ENCODE results near the gene GOLGB1.
"Not testable (repeated sequence)": the region's sequence is repeated elsewhere in the genome, so short reads cannot be mapped to it uniquely, and the experiment has no call there.

GOLGB1 gene

GRCh38 chr3:121739902-121740301 is 9.6 kb downstream of the GOLGB1 start:
- no peak for DNase-seq

- DNase-seq, result no peak
Measured at GRCh38 chr3:121737644-121738043, 11.9 kb downstream of the GOLGB1 start.

DNA sequence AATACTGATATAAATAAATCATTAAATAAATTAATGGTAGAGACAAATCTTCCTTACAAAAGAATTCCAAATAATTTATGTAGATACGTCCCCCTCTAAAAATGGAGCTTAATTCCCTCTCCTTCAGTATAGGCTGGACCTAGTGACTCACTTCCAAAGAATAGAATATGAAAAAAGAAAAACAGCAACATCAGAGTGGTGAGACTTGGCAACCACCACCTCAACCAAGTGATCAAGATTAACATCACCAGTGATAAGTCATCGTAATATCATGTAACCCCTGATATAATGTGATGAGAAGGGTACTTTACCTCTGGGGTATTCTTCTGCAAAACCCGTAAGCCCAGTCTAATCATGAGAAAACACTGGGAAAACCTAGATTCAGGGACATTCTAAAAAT is 13.4 kb downstream of the GOLGB1 start:
- no peak for DNase-seq

DNA sequence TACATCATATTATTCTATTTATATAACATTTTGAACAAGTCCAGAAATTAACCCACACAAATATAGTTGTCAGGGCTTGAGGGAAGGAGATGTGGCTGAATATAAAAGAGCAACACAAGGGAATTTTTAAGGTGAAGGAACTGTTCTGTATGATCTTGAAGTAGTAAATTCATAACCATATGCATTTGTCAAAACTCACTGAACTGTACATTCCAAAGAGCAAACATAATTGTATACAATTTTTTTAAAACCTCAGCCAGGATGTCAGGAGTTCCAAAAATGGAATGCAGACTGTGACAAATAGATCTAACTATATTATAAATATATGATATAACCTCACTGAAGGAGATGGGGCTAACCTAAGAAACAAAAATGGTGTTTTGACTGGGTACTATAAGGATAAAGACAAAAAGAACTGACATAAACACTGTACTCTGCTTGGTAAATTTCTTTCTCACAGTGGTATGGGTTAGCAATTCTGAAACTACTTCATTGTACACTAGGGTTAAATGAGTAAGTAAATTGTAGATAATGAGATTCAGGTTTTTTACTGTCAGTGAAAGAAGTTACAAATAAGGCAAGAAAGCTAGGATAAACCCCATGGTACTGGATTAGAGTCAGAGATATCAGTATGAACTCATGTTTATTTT is 14.4 kb downstream of the GOLGB1 start:
- DNase-seq, result no peak

GRCh38 chr3:121730940-121731687 is 18.4 kb downstream of the GOLGB1 start:
- DNase-seq, result no peak

DNA sequence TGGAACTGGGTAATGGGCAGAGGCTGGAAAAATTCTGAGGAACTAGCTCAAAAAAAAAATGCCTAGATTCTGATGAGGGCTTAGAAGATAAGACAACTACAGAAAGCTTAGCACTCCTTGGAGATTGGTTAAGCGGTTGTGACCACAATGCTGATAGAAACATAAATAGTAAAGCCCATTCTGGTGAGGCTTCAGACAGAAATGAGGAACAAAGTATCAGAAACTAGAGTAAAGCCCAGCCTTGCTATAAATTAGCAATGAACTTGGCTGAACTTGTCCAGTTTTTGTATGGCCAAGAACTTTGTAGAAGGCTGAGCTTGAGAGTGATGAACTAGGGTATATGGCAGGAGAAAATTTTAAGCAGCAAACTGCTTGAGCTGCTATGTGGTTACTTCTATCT is 25.4 kb downstream of the GOLGB1 start:
- no peak for DNase-seq

- DNase-seq, result no peak
Measured at GRCh38 chr3:121723485-121723884, 26.1 kb downstream of the GOLGB1 start.

DNA sequence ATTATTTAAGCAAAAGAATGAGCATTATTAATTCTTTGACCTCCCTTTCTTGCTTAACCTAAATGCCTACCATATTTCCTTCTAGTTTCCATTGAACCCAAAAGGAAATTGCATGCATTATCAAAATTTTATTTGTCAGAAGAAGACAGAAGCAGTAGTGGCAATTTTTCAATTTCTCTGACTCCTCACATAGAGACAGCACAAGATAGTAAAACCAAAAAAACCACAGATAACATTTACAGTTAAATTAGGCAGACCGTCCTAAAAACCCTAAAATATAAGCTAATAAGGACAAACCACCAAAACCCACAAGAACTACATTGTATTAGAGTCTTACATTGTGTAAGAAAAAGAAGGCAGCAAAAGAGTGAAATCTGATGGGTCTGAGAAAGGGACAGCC is 27.1 kb downstream of the GOLGB1 start:
- DNase-seq, result no peak

GRCh38 chr3:121720163-121720562 is 29.4 kb downstream of the GOLGB1 start:
- DNase-seq, result no peak

DNA sequence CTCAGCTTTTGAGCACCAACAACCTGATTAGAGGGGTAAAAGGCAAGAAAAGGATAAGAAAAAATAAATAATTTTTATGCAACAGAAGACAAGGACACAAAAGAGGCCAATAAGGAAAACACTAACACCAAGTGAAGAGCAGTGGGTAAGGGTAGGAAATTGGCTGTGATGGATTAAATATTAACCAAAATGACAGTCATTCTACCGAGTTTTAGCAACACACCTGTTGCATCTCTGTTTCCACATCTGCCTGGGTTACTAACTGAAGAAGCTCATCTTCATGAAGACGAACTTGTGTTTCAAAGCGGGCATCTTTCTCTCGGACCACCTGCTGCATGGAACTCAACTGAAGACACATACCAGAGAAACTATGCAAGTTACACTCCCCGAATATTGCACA is 30.1 kb downstream of the GOLGB1 start:
- DNase-seq, result no peak

DNA sequence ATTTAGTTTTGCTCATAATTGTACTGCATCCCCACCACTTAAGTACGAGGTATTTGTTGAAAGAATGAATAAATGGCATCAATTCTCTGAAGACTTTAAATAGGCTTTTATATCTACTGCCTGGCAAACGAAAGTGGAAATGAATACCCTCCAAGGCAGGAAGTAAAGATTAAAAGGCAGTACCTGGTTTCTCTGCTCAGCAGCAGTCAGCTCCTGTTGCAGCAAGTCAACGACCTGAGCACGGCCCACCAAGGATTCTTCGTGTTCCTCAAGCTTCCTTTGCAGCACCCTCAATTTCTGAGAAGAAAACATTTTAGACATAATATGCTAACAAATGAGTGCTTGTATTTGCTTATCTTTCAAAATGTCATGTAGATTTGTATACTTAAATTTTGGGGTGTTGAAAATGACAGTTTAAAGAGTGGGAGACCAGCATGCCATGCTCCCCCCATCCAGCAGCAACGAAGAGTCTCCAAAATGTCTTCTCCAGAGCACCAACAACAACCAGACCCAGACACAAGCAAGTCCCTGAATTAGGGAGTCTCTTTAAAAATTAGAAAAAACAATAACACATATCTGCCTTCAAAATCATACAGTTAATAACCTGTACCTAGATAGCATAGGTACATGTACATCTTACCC is 31.2 kb downstream of the GOLGB1 start:
- DNase-seq, result no peak

DNA sequence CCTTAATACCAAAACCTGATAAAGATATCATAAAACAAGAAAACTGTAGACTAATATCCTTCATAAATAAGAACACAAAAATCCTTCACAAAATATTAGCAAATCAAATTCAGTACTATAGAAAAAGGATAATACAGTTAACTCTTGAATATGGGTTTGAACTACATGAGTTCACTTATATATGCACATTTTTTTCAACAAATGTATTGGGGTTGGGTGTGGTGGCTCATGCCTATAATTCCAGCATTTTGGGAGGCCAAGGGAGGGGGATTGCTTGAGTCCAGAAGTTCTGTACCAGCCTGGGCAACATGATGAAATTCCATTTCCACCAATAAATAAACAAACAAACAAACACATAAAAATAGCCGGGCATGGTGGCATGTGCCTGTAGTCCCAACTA is 39.2 kb downstream of the GOLGB1 start:
- DNase-seq, result no peak

GRCh38 chr3:121707531-121708273 is 41.8 kb downstream of the GOLGB1 start:
- DNase-seq, result no peak

DNA sequence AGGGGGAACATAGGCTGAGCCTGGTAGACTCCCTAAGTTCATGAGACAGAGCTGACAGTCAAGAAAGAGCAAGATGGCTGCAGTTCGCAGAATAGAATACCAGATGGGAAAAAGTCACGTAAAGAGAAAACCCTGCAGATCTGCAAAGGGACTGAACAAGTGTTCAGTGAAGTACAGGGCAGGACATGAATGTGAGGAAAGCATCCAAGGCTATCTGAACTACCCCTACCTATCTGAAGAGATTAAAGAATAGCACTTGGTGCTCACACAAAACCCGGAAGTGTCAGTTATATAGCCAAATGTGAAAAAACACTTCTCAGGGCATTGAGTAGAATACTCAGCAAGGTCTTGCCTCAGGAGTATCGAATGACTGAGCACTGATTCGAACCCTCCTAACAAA is 44.0 kb downstream of the GOLGB1 start:
- DNase-seq, result no peak

DNA sequence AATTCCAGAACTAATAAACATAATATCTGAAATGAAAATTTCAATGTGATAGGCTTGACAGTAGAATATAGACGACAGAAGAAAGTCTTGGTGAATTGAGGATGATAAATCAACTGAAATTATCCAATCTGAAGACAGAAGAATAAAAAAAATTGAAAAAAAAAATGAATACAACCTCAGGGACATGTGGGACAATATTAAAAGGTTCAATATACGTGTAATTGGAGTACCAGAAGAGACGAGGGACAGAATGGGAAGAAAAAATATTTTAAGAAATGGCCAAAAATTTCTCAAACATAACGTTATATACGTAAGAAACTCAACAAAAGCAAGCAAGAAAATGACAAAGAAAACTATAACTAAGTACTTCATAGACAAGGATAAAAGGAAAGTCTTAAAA is 45.6 kb downstream of the GOLGB1 start:
- DNase-seq, result no peak

DNA sequence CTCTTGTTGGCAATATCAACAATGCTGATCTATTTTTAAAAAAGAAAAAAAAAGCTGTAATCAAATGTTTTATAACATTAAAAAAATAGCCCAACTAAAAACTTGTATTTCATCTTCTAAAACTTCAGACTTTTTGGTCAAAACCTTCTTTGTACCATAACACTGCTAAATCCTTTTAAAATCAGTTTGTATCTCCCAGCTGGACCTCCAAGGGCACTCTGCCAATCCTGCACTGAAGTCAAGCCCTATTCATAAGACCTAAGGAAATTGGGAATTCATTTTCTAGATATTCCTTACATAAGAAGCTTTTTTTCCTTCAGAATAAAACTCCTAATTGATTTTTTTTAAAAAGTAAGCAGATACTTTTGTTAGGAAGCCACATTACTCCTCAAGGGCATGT is 50.6 kb downstream of the GOLGB1 start:
- DNase-seq, result no peak

GRCh38 chr3:121698476-121698875 is 51.1 kb downstream of the GOLGB1 start:
- DNase-seq, result no peak

- DNase-seq, result no peak
Measured at GRCh38 chr3:121696186-121696585, 53.4 kb downstream of the GOLGB1 start.

- no peak for DNase-seq
Measured at GRCh38 chr3:121692010-121692699, 57.4 kb downstream of the GOLGB1 start.

- DNase-seq, result no peak
Measured at GRCh38 chr3:121690777-121691405, 58.6 kb downstream of the GOLGB1 start.

- DNase-seq, result not testable (repeated sequence)
Measured at GRCh38 chr3:121688747-121689146, 60.8 kb downstream of the GOLGB1 start.

DNA sequence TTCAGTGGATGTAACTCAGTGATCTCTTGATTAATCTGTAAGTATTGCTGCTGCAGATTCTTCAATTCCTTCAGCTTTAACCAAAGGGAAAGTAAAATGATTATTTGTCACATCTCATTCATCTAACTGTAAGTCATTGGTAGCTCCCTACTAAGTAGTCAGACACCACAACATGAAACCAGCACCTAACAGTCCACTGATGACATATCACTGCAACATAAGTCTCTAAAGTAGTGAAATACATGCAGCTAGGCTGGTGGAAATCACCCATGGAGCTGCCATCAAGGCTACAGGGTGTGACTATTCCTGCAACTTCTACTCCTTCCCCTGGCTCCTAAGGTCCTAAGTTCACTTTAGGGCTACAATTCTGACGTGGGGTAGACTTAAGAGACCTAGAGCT is 67.7 kb downstream of the GOLGB1 start:
- no peak for DNase-seq

Measured in stimulated activated CD4-positive, alpha-beta T cell treated with anti-CD3 and anti-CD28 coated beads, Interleukin-12 subunit alpha, Interleukin-12 subunit beta, amount 100 ng/mL, for 4 hours (primary cell).